ENCODE results near the gene ANGEL2. TPM values are rescaled to one million over a fixed set of nuclear protein-coding genes. Genes with fewer than 3 reads are reported as not detected.

ANGEL2 gene
- total and polyA plus RNA-seq, 2 of the 4 experiments (the other 2 are of a cell fraction), result 13.4 to 44.1 TPM

DNA sequence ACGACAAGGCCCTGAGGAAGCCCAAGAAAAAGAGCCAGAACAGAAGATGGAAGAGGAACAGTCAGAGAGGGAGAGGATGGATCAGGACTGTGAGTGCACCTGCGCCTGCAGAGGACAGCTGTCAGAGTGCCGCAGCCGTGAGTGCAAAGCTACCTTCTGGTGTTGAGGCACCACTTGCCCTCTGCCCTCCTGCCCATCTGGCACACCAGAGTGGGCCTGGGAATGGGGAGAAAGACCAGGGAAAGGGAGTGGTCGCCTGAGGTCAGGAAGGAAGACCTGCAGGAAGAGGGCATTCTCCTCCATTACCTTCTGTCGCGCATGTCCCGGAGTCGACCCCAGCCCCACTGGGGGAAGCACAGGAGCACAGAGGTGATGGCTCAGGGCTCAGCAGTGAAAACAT, 39.1 kb downstream of the ANGEL2 start:
- peaks cover 16% of the 10 kb centered on the region for H3K36me3 ChIP-seq (ENCODE audit: control insufficient read depth, insufficient read depth, low read length)
- H4K91ac ChIP-seq (ENCODE audit: insufficient read depth, low read depth, low read length), result no peak overlapping the region
- TF ChIP-seq RCOR1 (IDR thresholded peaks at IDR 0.05; ENCODE audit: insufficient replicate concordance, low read length) (no peak), RFX5 (IDR thresholded peaks at IDR 0.05; ENCODE audit: low read depth, low read length) (no peak), FOS (IDR thresholded peaks at IDR 0.05; ENCODE audit: low read depth, low read length) (no peak), CEBPB (IDR thresholded peaks at IDR 0.05; ENCODE audit: low read depth, low read length) (no peak), RAD21 (IDR thresholded peaks at IDR 0.05; ENCODE audit: low read length) (no peak), NFE2L2 (IDR thresholded peaks at IDR 0.05; ENCODE audit: low read depth, low read length) (no peak), BHLHE40 (IDR thresholded peaks at IDR 0.05; ENCODE audit: low read depth, low read length) (no peak), MAFK (IDR thresholded peaks at IDR 0.05; ENCODE audit: low read depth, low read length) (no peak), MAZ (IDR thresholded peaks at IDR 0.05; ENCODE audit: borderline replicate concordance, low read depth, low read length) (no peak)
- TF ChIP-seq, protein P1, sequence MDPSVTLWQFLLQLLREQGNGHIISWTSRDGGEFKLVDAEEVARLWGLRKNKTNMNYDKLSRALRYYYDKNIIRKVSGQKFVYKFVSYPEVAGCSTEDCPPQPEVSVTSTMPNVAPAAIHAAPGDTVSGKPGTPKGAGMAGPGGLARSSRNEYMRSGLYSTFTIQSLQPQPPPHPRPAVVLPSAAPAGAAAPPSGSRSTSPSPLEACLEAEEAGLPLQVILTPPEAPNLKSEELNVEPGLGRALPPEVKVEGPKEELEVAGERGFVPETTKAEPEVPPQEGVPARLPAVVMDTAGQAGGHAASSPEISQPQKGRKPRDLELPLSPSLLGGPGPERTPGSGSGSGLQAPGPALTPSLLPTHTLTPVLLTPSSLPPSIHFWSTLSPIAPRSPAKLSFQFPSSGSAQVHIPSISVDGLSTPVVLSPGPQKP (IDR thresholded peaks at IDR 0.05; ENCODE audit: borderline replicate concordance, low read depth, low read length), result no peak
- TF ChIP-seq, protein P2, sequence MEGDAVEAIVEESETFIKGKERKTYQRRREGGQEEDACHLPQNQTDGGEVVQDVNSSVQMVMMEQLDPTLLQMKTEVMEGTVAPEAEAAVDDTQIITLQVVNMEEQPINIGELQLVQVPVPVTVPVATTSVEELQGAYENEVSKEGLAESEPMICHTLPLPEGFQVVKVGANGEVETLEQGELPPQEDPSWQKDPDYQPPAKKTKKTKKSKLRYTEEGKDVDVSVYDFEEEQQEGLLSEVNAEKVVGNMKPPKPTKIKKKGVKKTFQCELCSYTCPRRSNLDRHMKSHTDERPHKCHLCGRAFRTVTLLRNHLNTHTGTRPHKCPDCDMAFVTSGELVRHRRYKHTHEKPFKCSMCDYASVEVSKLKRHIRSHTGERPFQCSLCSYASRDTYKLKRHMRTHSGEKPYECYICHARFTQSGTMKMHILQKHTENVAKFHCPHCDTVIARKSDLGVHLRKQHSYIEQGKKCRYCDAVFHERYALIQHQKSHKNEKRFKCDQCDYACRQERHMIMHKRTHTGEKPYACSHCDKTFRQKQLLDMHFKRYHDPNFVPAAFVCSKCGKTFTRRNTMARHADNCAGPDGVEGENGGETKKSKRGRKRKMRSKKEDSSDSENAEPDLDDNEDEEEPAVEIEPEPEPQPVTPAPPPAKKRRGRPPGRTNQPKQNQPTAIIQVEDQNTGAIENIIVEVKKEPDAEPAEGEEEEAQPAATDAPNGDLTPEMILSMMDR (conservative IDR thresholded peaks at IDR 0.05; ENCODE audit: low read depth, low read length), result no peak
- TF ChIP-seq, protein P3, sequence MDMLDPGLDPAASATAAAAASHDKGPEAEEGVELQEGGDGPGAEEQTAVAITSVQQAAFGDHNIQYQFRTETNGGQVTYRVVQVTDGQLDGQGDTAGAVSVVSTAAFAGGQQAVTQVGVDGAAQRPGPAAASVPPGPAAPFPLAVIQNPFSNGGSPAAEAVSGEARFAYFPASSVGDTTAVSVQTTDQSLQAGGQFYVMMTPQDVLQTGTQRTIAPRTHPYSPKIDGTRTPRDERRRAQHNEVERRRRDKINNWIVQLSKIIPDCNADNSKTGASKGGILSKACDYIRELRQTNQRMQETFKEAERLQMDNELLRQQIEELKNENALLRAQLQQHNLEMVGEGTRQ (IDR thresholded peaks at IDR 0.05; ENCODE audit: low read depth, low read length), result no peak
- no TSS peak for BruUV-seq (replicated peaks)
- H2BK15ac ChIP-seq (ENCODE audit: low read depth, low read length), result no peak overlapping the region
- H3K4ac ChIP-seq (ENCODE audit: low read depth, low read length), result no peak overlapping the region
- in situ Hi-C loops (cut with MboI; ENCODE audit: low sequenced_read_pairs) (loop anchor here (25.0 kb wide), 1 partner anchor 314 kb away; no protein-coding TSS in a partner anchor), dilution Hi-C loops (cut with HindIII; ENCODE audit: low sequenced_read_pairs, unreplicated experiment) (no loop called here), intact Hi-C loops (cut with micrococcal nuclease) (no loop called here)
- H2AK9ac ChIP-seq (replicated peaks; ENCODE audit: low read depth, low read length, poor library complexity), result no peak overlapping the region
- no peak overlapping the region for H3K27ac ChIP-seq (ENCODE audit: insufficient read depth, low read length)
- no peak overlapping the region for H3K23ac ChIP-seq (ENCODE audit: low read depth, low read length)
- H3K27me3 ChIP-seq (ENCODE audit: control insufficient read depth, insufficient read depth, low read length), result no peaks in the 10 kb centered on the region
- POLR2A ChIA-PET (ENCODE audit: unreplicated experiment), result no interaction called here
- H2BK5ac ChIP-seq (ENCODE audit: low read depth, low read length, poor library complexity, severe bottlenecking), result no peak overlapping the region
- no peak overlapping the region for H3K18ac ChIP-seq (ENCODE audit: low read depth, low read length)
- no peak overlapping the region for H2AFZ ChIP-seq (replicated peaks; ENCODE audit: low read length, poor library complexity)
- CTCF ChIA-PET, result interaction anchor here (1.4 kb wide), 1 partner anchor 8 kb away, joined by 3 read pairs; no protein-coding TSS in a partner anchor
- H3K14ac ChIP-seq (replicated peaks; ENCODE audit: low read depth, low read length), result no peak overlapping the region
- DNase-seq, result no peak
- no peak overlapping the region for H3K56ac ChIP-seq (ENCODE audit: extremely low read depth, insufficient read depth, low read length)
- ATAC-seq (ENCODE audit: low read depth), result no peak
- whole genome bisulfite sequencing, 2 experiments (ENCODE audit: extremely low coverage in 2 of 2, insufficient read length in 1 of 2), result no CpG with 5 or more reads among the region's 9 CpGs
- no peaks in the 10 kb centered on the region for H4K20me1 ChIP-seq (ENCODE audit: insufficient read depth, low read length)
- no peak overlapping the region for H4K8ac ChIP-seq (ENCODE audit: low read depth in 2 of 2, low read length in 2 of 2)
- H2BK120ac ChIP-seq (ENCODE audit: low read depth, low read length), result no peak overlapping the region
- no peak overlapping the region for H3K4me3 ChIP-seq (ENCODE audit: insufficient read depth, low read depth, low read length)
- no peaks in the 10 kb centered on the region for H3K79me1 ChIP-seq (ENCODE audit: low read depth in 1 of 2, low read length in 2 of 2)
- no peaks in the 10 kb centered on the region for H3K9me3 ChIP-seq (ENCODE audit: control insufficient read depth, insufficient read depth, low read length)
- H3K4me2 ChIP-seq (ENCODE audit: low read depth, low read length), result no peak overlapping the region
- no peak overlapping the region for H2AK5ac ChIP-seq (ENCODE audit: low read depth, low read length)
- peaks cover 10% of the 10 kb centered on the region; the same call in 1 of the 2 replicates for H3K4me1 ChIP-seq (ENCODE audit: control insufficient read depth, insufficient read depth, low read length)
- no peaks in the 10 kb centered on the region for H3K9me1 ChIP-seq (ENCODE audit: insufficient read depth, low read length)
- no peak overlapping the region for H3K9ac ChIP-seq (ENCODE audit: low read depth, low read length)
- H4K5ac ChIP-seq (ENCODE audit: low read depth, low read length), result no peak overlapping the region
- H2BK20ac ChIP-seq (ENCODE audit: low read depth, low read length), result no peak overlapping the region
